HEK293 (cell line): Measurements from ENCODE around the gene CFAP99.

Experiments used
- CTCF ChIA-PET: fragments of 350-600 bp; formaldehyde crosslinking; extraction: SDS; loops from one replicate; lab custom pipeline; 2021; ENCODE audit warnings: antibody characterized with exemption; lab: Yijun Ruan, JAX
- POLR2A ChIA-PET: fragments of 300-600 bp; formaldehyde crosslinking; extraction: SDS; loops from one replicate; lab custom pipeline; 2020; ENCODE audit warnings: antibody characterized with exemption, inconsistent platforms; lab: Yijun Ruan, JAX
- H3K27ac ChIP-seq: fragments of 200-500 bp; sonication (Bioruptor generic); 2 replicates; pipeline ENCODE4 v1.5.1; 2014; ENCODE audit warnings: low read depth, low read length, control low read depth, inconsistent platforms; ENCODE audit errors: extremely low read depth
- H3K36me3 ChIP-seq, 2 experiments: fragments of 200-500 bp in 1 of 2; sonication (Bioruptor generic) in 1 of 2; 1 replicate in 1 of 2; 2 replicates in 1 of 2; pipeline ENCODE4 v1.5.1; 2014 to 2017; ENCODE audit warnings: inconsistent platforms in 2 of 2, low read length in 2 of 2; ENCODE audit not compliant: control insufficient read depth in 2 of 2, insufficient read depth in 1 of 2
- H3K4me1 ChIP-seq: fragments of 200-500 bp; sonication (Bioruptor generic); 2 replicates; pipeline ENCODE4 v1.5.1; 2014; ENCODE audit warnings: mild to moderate bottlenecking, low read length, inconsistent platforms; ENCODE audit not compliant: control insufficient read depth, insufficient read depth
- H3K4me3 ChIP-seq: 2 replicates; pipeline ENCODE4 v1.5.1; 2011; ENCODE audit warnings: low read depth, mild to moderate bottlenecking, control low read depth, low read length, moderate library complexity
- H3K9me3 ChIP-seq: fragments of 200-500 bp; sonication (Bioruptor generic); 2 replicates; pipeline ENCODE4 v1.5.1; 2014; ENCODE audit warnings: low read depth, low read length, inconsistent platforms; ENCODE audit not compliant: control insufficient read depth, insufficient read depth
- GLIS1 ChIP-seq: fragments of 450-650 bp; formaldehyde crosslinking; IDR thresholded peaks from 2 replicates; pipeline ENCODE4 v1.5.1; 2016; ENCODE audit warnings: missing biosample characterization, missing genetic modification characterization
- GLIS2 ChIP-seq: fragments of 450-650 bp; formaldehyde crosslinking; IDR thresholded peaks from 2 replicates; pipeline ENCODE4 v1.5.1; 2016; ENCODE audit warnings: missing biosample characterization, missing genetic modification characterization
- HIC1 ChIP-seq: fragments of 450-650 bp; formaldehyde crosslinking; IDR thresholded peaks from 2 replicates; pipeline ENCODE4 v1.5.1; 2016; ENCODE audit warnings: missing biosample characterization, missing genetic modification characterization
- KLF8 ChIP-seq: fragments of 450-650 bp; formaldehyde crosslinking; IDR thresholded peaks from 2 replicates; pipeline ENCODE4 v1.5.1; 2016; ENCODE audit warnings: missing biosample characterization, missing genetic modification characterization
- KLF9 ChIP-seq: fragments of 450-650 bp; formaldehyde crosslinking; IDR thresholded peaks from 2 replicates; pipeline ENCODE4 v1.5.1; 2016; ENCODE audit warnings: missing biosample characterization, missing genetic modification characterization, low read depth
- RBAK ChIP-seq: fragments of 450-650 bp; formaldehyde crosslinking; IDR thresholded peaks from 2 replicates; pipeline ENCODE4 v1.5.1; 2016; ENCODE audit warnings: missing biosample characterization, missing genetic modification characterization
- SP2 ChIP-seq: fragments of 450-650 bp; formaldehyde crosslinking; IDR thresholded peaks from 2 replicates; pipeline ENCODE4 v1.5.1; 2016; ENCODE audit warnings: missing biosample characterization, missing genetic modification characterization
- SP3 ChIP-seq: fragments of 450-650 bp; formaldehyde crosslinking; IDR thresholded peaks from 2 replicates; pipeline ENCODE4 v1.5.1; 2016; ENCODE audit warnings: missing biosample characterization, missing genetic modification characterization
- TRIM28 ChIP-seq: IDR thresholded peaks from 2 replicates; pipeline ENCODE4 v1.6.1; 2011; ENCODE audit warnings: low read length, control low read depth, borderline replicate concordance
- YY1 ChIP-seq: fragments of 450-650 bp; formaldehyde crosslinking; IDR thresholded peaks from 2 replicates; pipeline ENCODE4 v1.5.1; 2018; ENCODE audit warnings: missing biosample characterization, missing genetic modification characterization
- YY2 ChIP-seq: fragments of 450-650 bp; formaldehyde crosslinking; IDR thresholded peaks from 2 replicates; pipeline ENCODE4 v1.5.1; 2016; ENCODE audit warnings: missing biosample characterization, missing genetic modification characterization
- ZBTB11 ChIP-seq: fragments of 450-650 bp; formaldehyde crosslinking; conservative IDR thresholded peaks from 2 replicates; pipeline ENCODE4 v1.5.1; 2016; ENCODE audit warnings: low read depth, missing biosample characterization, missing genetic modification characterization
- ZBTB17 ChIP-seq: fragments of 450-650 bp; formaldehyde crosslinking; IDR thresholded peaks from 2 replicates; pipeline ENCODE4 v1.5.1; 2016; ENCODE audit warnings: missing biosample characterization, missing genetic modification characterization
- ZBTB20 ChIP-seq: fragments of 450-650 bp; formaldehyde crosslinking; IDR thresholded peaks from 2 replicates; pipeline ENCODE4 v1.5.1; 2016; ENCODE audit warnings: missing biosample characterization, missing genetic modification characterization
- ZBTB26 ChIP-seq: fragments of 450-650 bp; formaldehyde crosslinking; optimal IDR thresholded peaks from 2 replicates; pipeline ENCODE3; 2016; ENCODE audit warnings: missing biosample characterization, mild to moderate bottlenecking, missing genetic modification characterization
- ZBTB8A ChIP-seq: fragments of 450-650 bp; formaldehyde crosslinking; IDR thresholded peaks from 2 replicates; pipeline ENCODE4 v1.5.1; 2016; ENCODE audit warnings: missing biosample characterization, missing genetic modification characterization
- ZEB2 ChIP-seq: fragments of 450-650 bp; formaldehyde crosslinking; IDR thresholded peaks from 2 replicates; pipeline ENCODE4 v1.5.1; 2016; ENCODE audit warnings: missing biosample characterization, missing genetic modification characterization
- ZNF335 ChIP-seq: fragments of 450-650 bp; formaldehyde crosslinking; conservative IDR thresholded peaks from 2 replicates; pipeline ENCODE4 v1.5.1; 2016; ENCODE audit warnings: missing biosample characterization, missing genetic modification characterization
- ZNF354C ChIP-seq: fragments of 450-650 bp; formaldehyde crosslinking; IDR thresholded peaks from 2 replicates; pipeline ENCODE4 v1.5.1; 2016; ENCODE audit warnings: missing biosample characterization, missing genetic modification characterization, low read depth, borderline replicate concordance
- ZNF394 ChIP-seq: fragments of 450-650 bp; formaldehyde crosslinking; IDR thresholded peaks from 2 replicates; pipeline ENCODE4 v1.5.1; 2016; ENCODE audit warnings: missing biosample characterization, missing genetic modification characterization, mild to moderate bottlenecking, moderate library complexity, borderline replicate concordance
- ZNF596 ChIP-seq: fragments of 450-650 bp; IDR thresholded peaks from 2 replicates; pipeline ENCODE4 v1.5.0; 2018; ENCODE audit warnings: missing biosample characterization, mild to moderate bottlenecking, missing genetic modification characterization, moderate library complexity
- ZNF76 ChIP-seq: fragments of 450-650 bp; formaldehyde crosslinking; IDR thresholded peaks from 2 replicates; pipeline ENCODE4; 2016; ENCODE audit warnings: low read depth, missing biosample characterization, missing genetic modification characterization, borderline replicate concordance
- TF ChIP-seq, protein P1 (sequence below): fragments of 450-650 bp; formaldehyde crosslinking; IDR thresholded peaks from 2 replicates; pipeline ENCODE4 v1.5.1; 2017; ENCODE audit warnings: missing biosample characterization, missing genetic modification characterization
- TF ChIP-seq, protein P2 (sequence below): fragments of 450-650 bp; formaldehyde crosslinking; IDR thresholded peaks from 2 replicates; pipeline ENCODE4 v1.5.0; 2017; ENCODE audit warnings: missing biosample characterization, missing genetic modification characterization, borderline replicate concordance

Gene CFAP99

GRCh38 chr4:2418650-2419571 is at the start of gene CFAP99:
TSS of gene CFAP99 (plus strand) at chr4:2418955.
- Histone ChIP-seq H3K9me3 (no peaks in the 10 kb centered on the region), H3K4me1 (no peaks in the 10 kb centered on the region), H3K4me3 (peak within 1 kb of the TSS; percentile 43), H3K27ac (no peak within 1 kb of the TSS), H3K36me3 (no peaks in the 10 kb centered on the region)
- ChIA-PET POLR2A (interaction anchor here (0.8 to 0.9 kb wide), 2 partner anchors 50 to 157 kb away, joined by 3 to 6 read pairs; partner anchors contain the start of genes MXD4 and RNF4), CTCF (interaction anchor here (0.6 to 0.8 kb wide), 3 partner anchors 10 to 341 kb away, joined by 3 to 4 read pairs (median 3); no protein-coding TSS in a partner anchor)
- TF ChIP-seq ZNF354C (tag by site-specific recombination) (no peak), ZBTB26 (tag by site-specific recombination) (peak; percentile 69), ZNF76 (tag by site-specific recombination) (peak; percentile 97), ZBTB20 (tag by site-specific recombination) (peak; percentile 28; the same call in 1 of the 2 replicates), GLIS1 (tag by site-specific recombination) (no peak), YY2 (tag by site-specific recombination) (peak; percentile 77), ZNF596 (no peak), GLIS2 (tag by site-specific recombination) (no peak), ZNF335 (peak; percentile 87), KLF9 (tag by site-specific recombination) (peak; percentile 42; the same call in 1 of the 2 replicates), ZEB2 (peak; percentile 81), ZBTB8A (peak; percentile 42), KLF8 (peak; percentile 66), SP3 (tag by site-specific recombination) (peak; percentile 74), ZNF394 (tag by site-specific recombination) (0 out of 2 replicates have a peak, but pooled peaks have one; percentile 23), RBAK (no peak), ZBTB11 (peak; percentile 48; the same call in 1 of the 2 replicates), HIC1 (tag by site-specific recombination) (peak; percentile 28; the same call in 1 of the 2 replicates), SP2 (tag by site-specific recombination) (peak; percentile 36; the same call in 1 of the 2 replicates), TRIM28 (no peak), YY1 (peak; percentile 56; the same call in 1 of the 2 replicates), ZBTB17 (tag by site-specific recombination) (peak; percentile 48)
- TF ChIP-seq, protein P1, sequence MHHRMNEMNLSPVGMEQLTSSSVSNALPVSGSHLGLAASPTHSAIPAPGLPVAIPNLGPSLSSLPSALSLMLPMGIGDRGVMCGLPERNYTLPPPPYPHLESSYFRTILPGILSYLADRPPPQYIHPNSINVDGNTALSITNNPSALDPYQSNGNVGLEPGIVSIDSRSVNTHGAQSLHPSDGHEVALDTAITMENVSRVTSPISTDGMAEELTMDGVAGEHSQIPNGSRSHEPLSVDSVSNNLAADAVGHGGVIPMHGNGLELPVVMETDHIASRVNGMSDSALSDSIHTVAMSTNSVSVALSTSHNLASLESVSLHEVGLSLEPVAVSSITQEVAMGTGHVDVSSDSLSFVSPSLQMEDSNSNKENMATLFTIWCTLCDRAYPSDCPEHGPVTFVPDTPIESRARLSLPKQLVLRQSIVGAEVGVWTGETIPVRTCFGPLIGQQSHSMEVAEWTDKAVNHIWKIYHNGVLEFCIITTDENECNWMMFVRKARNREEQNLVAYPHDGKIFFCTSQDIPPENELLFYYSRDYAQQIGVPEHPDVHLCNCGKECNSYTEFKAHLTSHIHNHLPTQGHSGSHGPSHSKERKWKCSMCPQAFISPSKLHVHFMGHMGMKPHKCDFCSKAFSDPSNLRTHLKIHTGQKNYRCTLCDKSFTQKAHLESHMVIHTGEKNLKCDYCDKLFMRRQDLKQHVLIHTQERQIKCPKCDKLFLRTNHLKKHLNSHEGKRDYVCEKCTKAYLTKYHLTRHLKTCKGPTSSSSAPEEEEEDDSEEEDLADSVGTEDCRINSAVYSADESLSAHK (tag by site-specific recombination), result 0 out of 2 replicates have a peak, but pooled peaks have one; percentile 10
- TF ChIP-seq, protein P2, sequence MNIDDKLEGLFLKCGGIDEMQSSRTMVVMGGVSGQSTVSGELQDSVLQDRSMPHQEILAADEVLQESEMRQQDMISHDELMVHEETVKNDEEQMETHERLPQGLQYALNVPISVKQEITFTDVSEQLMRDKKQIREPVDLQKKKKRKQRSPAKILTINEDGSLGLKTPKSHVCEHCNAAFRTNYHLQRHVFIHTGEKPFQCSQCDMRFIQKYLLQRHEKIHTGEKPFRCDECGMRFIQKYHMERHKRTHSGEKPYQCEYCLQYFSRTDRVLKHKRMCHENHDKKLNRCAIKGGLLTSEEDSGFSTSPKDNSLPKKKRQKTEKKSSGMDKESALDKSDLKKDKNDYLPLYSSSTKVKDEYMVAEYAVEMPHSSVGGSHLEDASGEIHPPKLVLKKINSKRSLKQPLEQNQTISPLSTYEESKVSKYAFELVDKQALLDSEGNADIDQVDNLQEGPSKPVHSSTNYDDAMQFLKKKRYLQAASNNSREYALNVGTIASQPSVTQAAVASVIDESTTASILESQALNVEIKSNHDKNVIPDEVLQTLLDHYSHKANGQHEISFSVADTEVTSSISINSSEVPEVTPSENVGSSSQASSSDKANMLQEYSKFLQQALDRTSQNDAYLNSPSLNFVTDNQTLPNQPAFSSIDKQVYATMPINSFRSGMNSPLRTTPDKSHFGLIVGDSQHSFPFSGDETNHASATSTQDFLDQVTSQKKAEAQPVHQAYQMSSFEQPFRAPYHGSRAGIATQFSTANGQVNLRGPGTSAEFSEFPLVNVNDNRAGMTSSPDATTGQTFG (tag by site-specific recombination), result no peak
